Measurements from ENCODE around the gene MGAM2. TPM values are rescaled to one million over a fixed set of nuclear protein-coding genes. Genes with fewer than 3 reads are reported as not detected.
"Not testable (repeated sequence)": the region's sequence is repeated elsewhere in the genome, so short reads cannot be mapped to it uniquely, and the experiment has no call there.

The MGAM2 gene
- total and polyA plus RNA-seq, 2 of the 13 experiments (the other 11 are each of a cell fraction or from before 2014, with no cell fraction given) = 0.29 TPM; not detected in 1

DNA sequence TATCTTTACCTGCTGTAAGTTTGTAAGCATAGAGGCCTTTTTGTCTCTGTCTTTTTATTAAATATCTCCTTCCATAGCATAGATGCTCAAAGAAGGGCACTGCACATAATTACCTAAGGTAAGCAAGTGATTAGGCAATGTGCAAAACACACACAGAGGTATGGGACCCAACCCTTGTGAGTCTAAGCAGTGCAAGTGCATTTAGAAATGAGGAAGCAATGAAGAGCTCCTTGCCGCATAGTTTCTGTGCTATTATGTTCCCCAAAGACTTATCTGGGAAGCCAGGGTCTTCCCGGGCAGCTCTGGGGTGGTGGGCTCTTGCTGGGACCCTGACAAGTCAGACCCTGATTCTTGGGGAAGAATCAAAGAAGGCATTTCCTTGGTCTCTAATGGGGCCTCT, 13.5 kb upstream of the MGAM2 start (continued):
- TF ChIP-seq RFX3 (CRISPR knock-in tag; IDR thresholded peaks at IDR 0.05) = no peak

- FAIRE-seq; DNase-seq (ENCODE audit: low spot score); BruUV-seq (replicated peaks); H3K27me3 ChIP-seq (ENCODE audit: control insufficient read depth in 1 of 2, insufficient read depth in 2 of 2, low read length in 2 of 2); in situ Hi-C loops (cut with HindIII; ENCODE audit: extremely low pct_ligation_motif_present, low pct_unique_long_range_greater_than_20kb); ATAC-seq; H3K4me2 ChIP-seq (ENCODE audit: low read depth, low read length); H3K79me2 ChIP-seq (ENCODE audit: insufficient read depth, low read length); CTCF ChIA-PET (ENCODE audit: low intra/inter-chr PET ratio, low total read pairs); H3K9me3 ChIP-seq (ENCODE audit: low read length); H4K20me1 ChIP-seq (ENCODE audit: insufficient read depth, low read length); H2AFZ ChIP-seq (ENCODE audit: low read length); H3K9ac ChIP-seq (ENCODE audit: insufficient read depth, low read depth, low read length); POLR2A ChIA-PET; H3K4me3 ChIP-seq (replicated peaks in 1 of 3; ENCODE audit: insufficient read depth in 1 of 3, low read depth in 2 of 3, low read length in 3 of 3); intact Hi-C loops (cut with micrococcal nuclease; ENCODE audit: unreplicated experiment); H3K27ac ChIP-seq (ENCODE audit: extremely low read length, insufficient read depth, low read length); H3K36me3 ChIP-seq (replicated peaks in 1 of 2; ENCODE audit: control insufficient read depth in 1 of 2, insufficient read depth in 2 of 2, low read length in 2 of 2): not testable (repeated sequence)
- WGBS (ENCODE audit: low lambda C conversion rate) = 0% methylated on average over 1 of the region's 1 CpG
- peaks cover 34% of the 10 kb centered on the region for H3K4me1 ChIP-seq (ENCODE audit: insufficient read depth, low read length)
These were observed 12.2 kb upstream of the MGAM2 start for GRCh38 chr7:142099347-142099746.

DNA sequence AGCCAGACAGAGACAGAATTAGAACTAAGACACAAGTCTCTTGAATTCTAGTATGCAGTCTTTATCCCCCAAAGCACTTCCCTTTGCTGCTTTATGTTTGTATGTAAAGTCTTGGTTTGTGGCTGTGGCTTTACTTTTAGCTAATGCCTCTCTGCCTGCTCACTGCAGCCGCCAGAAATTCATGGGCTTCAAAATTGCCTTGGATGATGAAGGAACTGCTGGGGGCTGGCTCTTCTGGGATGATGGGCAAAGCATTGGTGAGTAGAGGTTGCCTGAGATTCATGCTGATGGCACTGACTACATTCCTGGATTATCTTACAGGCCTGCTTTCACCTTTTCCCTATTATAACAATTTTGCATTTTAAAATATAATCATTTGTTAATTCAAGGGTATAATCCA, 10.9 kb upstream of the MGAM2 start:
- H3K27me3 ChIP-seq (ENCODE audit: control insufficient read depth in 1 of 2, insufficient read depth in 2 of 2, low read length in 2 of 2) = no peaks in the 10 kb centered on the region
- FAIRE-seq = no peak
- no peak overlapping the region for H3K4me2 ChIP-seq (ENCODE audit: low read depth, low read length)
- in situ Hi-C loops (cut with HindIII; ENCODE audit: extremely low pct_ligation_motif_present, low pct_unique_long_range_greater_than_20kb) = no loop called here
- H3K9ac ChIP-seq (ENCODE audit: insufficient read depth, low read depth, low read length) = no peak overlapping the region
- ATAC-seq = no peak
- no peak for DNase-seq (ENCODE audit: low spot score)
- H3K27ac ChIP-seq (ENCODE audit: extremely low read length, insufficient read depth, low read length) = no peak overlapping the region
- no TSS peak for BruUV-seq (replicated peaks)
- H3K4me3 ChIP-seq (replicated peaks in 1 of 3; ENCODE audit: insufficient read depth in 1 of 3, low read depth in 2 of 3, low read length in 3 of 3) = no peak overlapping the region
- no peaks in the 10 kb centered on the region for H3K9me3 ChIP-seq (ENCODE audit: low read length)
- H3K36me3 ChIP-seq (replicated peaks in 1 of 2; ENCODE audit: control insufficient read depth in 1 of 2, insufficient read depth in 2 of 2, low read length in 2 of 2) = no peaks in the 10 kb centered on the region
- H4K20me1 ChIP-seq (ENCODE audit: insufficient read depth, low read length) = no peaks in the 10 kb centered on the region
- ChIA-PET POLR2A (no interaction called here), CTCF (ENCODE audit: low intra/inter-chr PET ratio, low total read pairs) (no interaction called here)
- intact Hi-C loops (cut with micrococcal nuclease; ENCODE audit: unreplicated experiment) = no loop called here
- no peaks in the 10 kb centered on the region for H3K79me2 ChIP-seq (ENCODE audit: insufficient read depth, low read length)
- 64% methylated on average over 1 of the region's 1 CpG for WGBS (ENCODE audit: low lambda C conversion rate)
- no peak overlapping the region for H2AFZ ChIP-seq (ENCODE audit: low read length)
- H3K4me1 ChIP-seq (ENCODE audit: insufficient read depth, low read length) = peaks cover 47% of the 10 kb centered on the region
- TF ChIP-seq AFF4 (CRISPR knock-in tag; IDR thresholded peaks at IDR 0.05) = no peak
- TF ChIP-seq ZNF496 (CRISPR knock-in tag; IDR thresholded peaks at IDR 0.05; ENCODE audit: insufficient replicate concordance) = no peak
- TF ChIP-seq ZNF577 (CRISPR knock-in tag; IDR thresholded peaks at IDR 0.05; ENCODE audit: borderline replicate concordance, low read depth) = no peak
- no peak for TF ChIP-seq ZNF33B (CRISPR knock-in tag; IDR thresholded peaks at IDR 0.05)
- TF ChIP-seq, protein P1, sequence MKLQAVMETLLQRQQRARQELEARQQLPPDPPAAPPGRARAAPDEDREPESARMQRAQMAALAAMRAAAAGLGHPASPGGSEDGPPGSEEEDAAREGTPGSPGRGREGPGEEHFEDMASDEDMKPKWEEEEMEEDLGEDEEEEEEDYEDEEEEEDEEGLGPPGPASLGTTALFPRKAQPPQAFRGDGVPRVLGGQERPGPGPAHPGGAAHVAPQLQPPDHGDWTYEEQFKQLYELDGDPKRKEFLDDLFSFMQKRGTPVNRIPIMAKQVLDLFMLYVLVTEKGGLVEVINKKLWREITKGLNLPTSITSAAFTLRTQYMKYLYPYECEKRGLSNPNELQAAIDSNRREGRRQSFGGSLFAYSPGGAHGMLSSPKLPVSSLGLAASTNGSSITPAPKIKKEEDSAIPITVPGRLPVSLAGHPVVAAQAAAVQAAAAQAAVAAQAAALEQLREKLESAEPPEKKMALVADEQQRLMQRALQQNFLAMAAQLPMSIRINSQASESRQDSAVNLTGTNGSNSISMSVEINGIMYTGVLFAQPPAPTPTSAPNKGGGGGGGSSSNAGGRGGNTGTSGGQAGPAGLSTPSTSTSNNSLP (IDR thresholded peaks at IDR 0.05; ENCODE audit: low read depth, low read length) = no peak
- TF ChIP-seq ZNF432 (CRISPR knock-in tag; IDR thresholded peaks at IDR 0.05; ENCODE audit: borderline replicate concordance) = no peak
- no peak for TF ChIP-seq NRL (CRISPR knock-in tag; IDR thresholded peaks at IDR 0.05; ENCODE audit: borderline replicate concordance)
- no peak for TF ChIP-seq REPIN1 (CRISPR knock-in tag; IDR thresholded peaks at IDR 0.05; ENCODE audit: borderline replicate concordance, low read depth)
